Memory B cell (primary cell): ENCODE measurements around the gene SLC9A2.

ENCODE experiments used
- ATAC-seq: fragments of 150-1000 bp; cut with Tn5 transposase; 2 replicates; pipeline ENCODE4 v1.10.0; 2021; ENCODE audit warnings: low read depth, mild to moderate bottlenecking, moderate library complexity
- DNase-seq, 2 donors: peaks; one replicate each; pipeline ENCODE4 v3.0.0; 2022; ENCODE audit warnings: low spot score in 2 of 2
- H3K27ac Mint-ChIP-seq: one replicate; pipeline ENCODE4 v1.8.0; 2022; ENCODE audit warnings: mild to moderate bottlenecking, moderate library complexity, mixed read lengths
- H3K27me3 Mint-ChIP-seq: one replicate; pipeline ENCODE4 v1.8.0; 2022; ENCODE audit warnings: mixed read lengths
- H3K36me3 Mint-ChIP-seq: one replicate; pipeline ENCODE4 v1.8.0; 2022; ENCODE audit warnings: mild to moderate bottlenecking, mixed read lengths
- H3K4me1 Mint-ChIP-seq: one replicate; pipeline ENCODE4 v1.8.0; 2022; ENCODE audit warnings: mixed read lengths
- H3K4me3 Mint-ChIP-seq: one replicate; pipeline ENCODE4 v1.8.0; 2022; ENCODE audit warnings: mild to moderate bottlenecking, moderate library complexity, mixed read lengths
- H3K9me3 Mint-ChIP-seq: one replicate; pipeline ENCODE4 v1.8.0; 2022; ENCODE audit warnings: mixed read lengths

The SLC9A2 gene

GRCh38 chr2:102635317-102635716, 16.0 kb downstream of the SLC9A2 start:
- no peaks in the 10 kb centered on the region for H3K9me3 Mint-ChIP-seq
- DNase-seq = no peak
- no peak overlapping the region for H3K4me3 Mint-ChIP-seq
- H3K27ac Mint-ChIP-seq = no peak overlapping the region
- no peaks in the 10 kb centered on the region for H3K4me1 Mint-ChIP-seq
- H3K36me3 Mint-ChIP-seq = no peaks in the 10 kb centered on the region
- ATAC-seq = no peak
- peaks cover 1% of the 10 kb centered on the region for H3K27me3 Mint-ChIP-seq

GRCh38 chr2:102636283-102636907, 17.0 kb downstream of the SLC9A2 start:
- no peaks in the 10 kb centered on the region for H3K9me3 Mint-ChIP-seq
- no peaks in the 10 kb centered on the region for H3K4me1 Mint-ChIP-seq
- H3K27me3 Mint-ChIP-seq = peaks cover 7% of the 10 kb centered on the region
- H3K27ac Mint-ChIP-seq = no peak overlapping the region
- H3K36me3 Mint-ChIP-seq = no peaks in the 10 kb centered on the region
- H3K4me3 Mint-ChIP-seq = no peak overlapping the region
- DNase-seq (no peak), ATAC-seq (no peak)

DNA sequence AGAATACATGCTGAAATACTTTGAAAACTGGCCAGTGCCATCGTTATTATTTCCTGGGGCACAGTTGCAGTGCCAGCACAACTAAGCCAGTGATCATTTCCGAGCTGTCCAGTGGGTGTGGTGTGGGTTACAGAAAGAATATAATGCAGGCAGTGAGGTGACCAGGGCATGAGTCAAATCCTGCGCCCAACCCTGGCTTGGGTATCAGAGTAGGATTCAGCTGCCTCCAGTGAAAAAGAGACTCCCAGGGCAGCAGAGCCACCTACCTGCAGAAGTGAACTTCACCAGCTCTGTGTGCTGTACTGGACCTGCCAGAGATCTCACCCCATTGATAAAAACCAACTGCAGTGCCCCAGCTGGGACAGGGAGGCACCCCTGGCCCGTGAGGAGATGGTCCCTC, 18.0 kb downstream of the SLC9A2 start:
- DNase-seq = no peak
- no peak overlapping the region for H3K4me3 Mint-ChIP-seq
- no peaks in the 10 kb centered on the region for H3K4me1 Mint-ChIP-seq
- ATAC-seq = no peak
- H3K9me3 Mint-ChIP-seq = no peaks in the 10 kb centered on the region
- H3K27ac Mint-ChIP-seq = no peak overlapping the region
- H3K36me3 Mint-ChIP-seq = no peaks in the 10 kb centered on the region
- peaks cover 9% of the 10 kb centered on the region for H3K27me3 Mint-ChIP-seq

GRCh38 chr2:102639429-102639828, 20.1 kb downstream of the SLC9A2 start:
- Mint-ChIP-seq H3K9me3 (no peaks in the 10 kb centered on the region), H3K27ac (no peak overlapping the region), H3K4me3 (no peak overlapping the region), H3K27me3 (peaks cover 9% of the 10 kb centered on the region), H3K36me3 (no peaks in the 10 kb centered on the region), H3K4me1 (no peaks in the 10 kb centered on the region)
- no peak for DNase-seq
- ATAC-seq = no peak

- Mint-ChIP-seq H3K27me3 (peaks cover 12% of the 10 kb centered on the region), H3K36me3 (no peaks in the 10 kb centered on the region), H3K4me3 (no peak overlapping the region), H3K27ac (no peak overlapping the region), H3K9me3 (peaks cover 6% of the 10 kb centered on the region), H3K4me1 (no peaks in the 10 kb centered on the region)
- no peak for DNase-seq
- no peak for ATAC-seq
Measured at GRCh38 chr2:102652126-102652525, 32.8 kb downstream of the SLC9A2 start.

GRCh38 chr2:102657770-102658169, 38.4 kb downstream of the SLC9A2 start:
- H3K9me3 Mint-ChIP-seq = no peaks in the 10 kb centered on the region
- H3K4me1 Mint-ChIP-seq = no peaks in the 10 kb centered on the region
- no peak overlapping the region for H3K27ac Mint-ChIP-seq
- no peaks in the 10 kb centered on the region for H3K36me3 Mint-ChIP-seq
- ATAC-seq (no peak), DNase-seq (no peak)
- H3K27me3 Mint-ChIP-seq = peaks cover 20% of the 10 kb centered on the region
- no peak overlapping the region for H3K4me3 Mint-ChIP-seq

DNA sequence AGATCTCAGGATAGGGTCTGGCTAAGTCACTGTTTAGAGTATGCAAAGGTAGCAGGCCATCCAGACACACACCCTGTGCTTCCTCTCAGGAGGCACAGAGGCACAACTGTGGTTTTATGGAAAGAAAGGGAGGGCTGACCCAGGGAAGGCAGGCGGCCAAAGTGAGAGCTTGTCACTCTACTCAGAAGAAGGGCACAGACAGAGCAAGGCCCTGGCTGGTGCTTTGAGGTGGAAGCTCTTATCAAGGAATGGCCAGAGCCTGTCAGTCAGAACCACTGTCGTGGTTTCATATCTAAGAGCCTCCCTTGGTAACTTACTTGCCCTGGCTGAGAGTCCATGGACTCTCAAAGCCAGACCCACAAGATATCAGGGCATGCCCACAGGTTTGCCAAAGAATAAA, 40.7 kb downstream of the SLC9A2 start:
- ATAC-seq = no peak

GRCh38 chr2:102660574-102660973, 41.2 kb downstream of the SLC9A2 start:
- ATAC-seq = no peak
- no peak overlapping the region for H3K27ac Mint-ChIP-seq
- DNase-seq = no peak
- H3K4me1 Mint-ChIP-seq = no peaks in the 10 kb centered on the region
- no peaks in the 10 kb centered on the region for H3K36me3 Mint-ChIP-seq
- no peaks in the 10 kb centered on the region for H3K9me3 Mint-ChIP-seq
- peaks cover 17% of the 10 kb centered on the region for H3K27me3 Mint-ChIP-seq
- H3K4me3 Mint-ChIP-seq = no peak overlapping the region

More for the DNA sequence above, 40.7 kb downstream of the SLC9A2 start:
- Mint-ChIP-seq H3K36me3 (no peaks in the 10 kb centered on the region), H3K27ac (no peak overlapping the region), H3K4me3 (no peak overlapping the region), H3K27me3 (peaks cover 17% of the 10 kb centered on the region), H3K4me1 (no peaks in the 10 kb centered on the region), H3K9me3 (no peaks in the 10 kb centered on the region)
- DNase-seq = no peak

GRCh38 chr2:102661846-102662245, 42.5 kb downstream of the SLC9A2 start:
- Mint-ChIP-seq H3K36me3 (no peaks in the 10 kb centered on the region), H3K9me3 (no peaks in the 10 kb centered on the region), H3K4me1 (no peaks in the 10 kb centered on the region), H3K27ac (no peak overlapping the region), H3K4me3 (no peak overlapping the region), H3K27me3 (peaks cover 13% of the 10 kb centered on the region)
- ATAC-seq (no peak), DNase-seq (no peak)

GRCh38 chr2:102662833-102663232, 43.5 kb downstream of the SLC9A2 start:
- Mint-ChIP-seq H3K27ac (no peak overlapping the region), H3K9me3 (no peaks in the 10 kb centered on the region), H3K27me3 (peaks cover 13% of the 10 kb centered on the region), H3K4me1 (peaks cover 4% of the 10 kb centered on the region), H3K4me3 (no peak overlapping the region), H3K36me3 (no peaks in the 10 kb centered on the region)
- ATAC-seq (no peak), DNase-seq (no peak)

DNA sequence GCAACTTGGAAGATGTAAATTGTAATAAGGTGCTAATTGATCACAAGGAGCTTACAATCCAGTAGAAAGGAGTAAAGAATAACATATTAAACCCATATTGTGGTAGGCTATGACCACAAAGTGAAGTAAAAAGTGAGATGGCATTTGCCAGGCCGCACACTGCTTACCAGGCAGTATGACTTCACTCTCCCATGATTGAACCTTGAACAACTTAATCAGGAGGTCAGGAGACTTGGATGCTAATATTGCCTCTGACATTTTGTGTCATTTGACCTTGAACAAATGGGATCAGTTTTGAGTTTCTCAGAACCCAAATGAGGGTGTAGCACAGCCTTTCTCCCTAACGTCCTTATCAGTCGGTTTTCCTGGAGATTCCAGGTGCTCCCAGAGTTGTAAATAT, 44.0 kb downstream of the SLC9A2 start:
- ATAC-seq = no peak
- peaks cover 13% of the 10 kb centered on the region for H3K27me3 Mint-ChIP-seq
- no peak overlapping the region for H3K27ac Mint-ChIP-seq
- DNase-seq = no peak
- H3K4me1 Mint-ChIP-seq = peaks cover 4% of the 10 kb centered on the region
- no peaks in the 10 kb centered on the region for H3K36me3 Mint-ChIP-seq
- H3K9me3 Mint-ChIP-seq = no peaks in the 10 kb centered on the region
- H3K4me3 Mint-ChIP-seq = no peak overlapping the region

DNA sequence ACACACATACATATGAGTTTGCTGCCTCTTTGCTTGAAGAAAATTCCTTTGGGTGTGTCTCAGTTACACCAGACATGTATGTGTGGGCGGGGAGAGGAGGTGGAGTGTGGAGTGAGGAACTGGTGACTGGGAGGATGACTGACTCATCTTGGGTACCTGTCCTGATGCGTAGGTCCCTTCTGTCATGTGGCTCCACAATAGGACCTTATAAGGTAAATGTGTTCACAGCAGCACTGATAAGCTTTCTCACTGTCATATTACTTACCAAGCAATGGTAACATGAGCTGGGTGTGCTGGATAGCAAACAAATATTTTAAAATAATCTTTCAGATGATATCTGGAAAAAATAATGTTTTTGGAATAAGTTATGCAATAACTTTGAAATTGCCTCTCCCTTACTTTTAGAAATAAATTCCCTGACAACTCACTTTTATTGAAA, 45.1 kb downstream of the SLC9A2 start:
- ATAC-seq = no peak
- Mint-ChIP-seq H3K27me3 (peaks cover 17% of the 10 kb centered on the region), H3K9me3 (no peaks in the 10 kb centered on the region), H3K36me3 (no peaks in the 10 kb centered on the region), H3K4me3 (no peak overlapping the region), H3K4me1 (peaks cover 4% of the 10 kb centered on the region), H3K27ac (no peak overlapping the region)
- DNase-seq = no peak

- no peak for DNase-seq
- peaks cover 11% of the 10 kb centered on the region for H3K27me3 Mint-ChIP-seq
- peaks cover 4% of the 10 kb centered on the region for H3K4me1 Mint-ChIP-seq
- H3K4me3 Mint-ChIP-seq = no peak overlapping the region
- H3K27ac Mint-ChIP-seq = no peak overlapping the region
- no peak for ATAC-seq
- H3K36me3 Mint-ChIP-seq = no peaks in the 10 kb centered on the region
- H3K9me3 Mint-ChIP-seq = no peaks in the 10 kb centered on the region
Measured at GRCh38 chr2:102667072-102667471, 47.7 kb downstream of the SLC9A2 start.

DNA sequence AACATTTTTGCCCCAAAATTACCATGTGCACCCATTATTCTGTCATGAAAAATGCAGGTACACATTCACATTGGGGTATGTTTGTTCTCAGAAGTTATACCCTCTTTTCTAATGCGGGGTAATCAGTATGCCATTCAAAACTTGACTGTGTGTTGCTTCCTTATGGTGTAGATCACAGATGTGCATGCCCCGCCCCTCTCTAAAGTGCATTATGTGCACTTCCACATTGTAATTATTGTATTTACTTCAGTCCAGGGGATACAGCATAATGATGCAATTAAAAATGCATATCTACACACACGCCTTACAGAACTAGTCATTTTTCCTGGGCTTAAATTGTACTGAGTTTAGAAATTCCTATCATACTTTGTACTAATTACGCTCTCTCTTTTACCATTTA, 48.8 kb downstream of the SLC9A2 start:
- Mint-ChIP-seq H3K27me3 (peaks cover 5% of the 10 kb centered on the region), H3K27ac (no peak overlapping the region), H3K9me3 (no peaks in the 10 kb centered on the region), H3K36me3 (no peaks in the 10 kb centered on the region), H3K4me3 (no peak overlapping the region), H3K4me1 (peaks cover 7% of the 10 kb centered on the region)
- ATAC-seq (no peak), DNase-seq (no peak)

DNA sequence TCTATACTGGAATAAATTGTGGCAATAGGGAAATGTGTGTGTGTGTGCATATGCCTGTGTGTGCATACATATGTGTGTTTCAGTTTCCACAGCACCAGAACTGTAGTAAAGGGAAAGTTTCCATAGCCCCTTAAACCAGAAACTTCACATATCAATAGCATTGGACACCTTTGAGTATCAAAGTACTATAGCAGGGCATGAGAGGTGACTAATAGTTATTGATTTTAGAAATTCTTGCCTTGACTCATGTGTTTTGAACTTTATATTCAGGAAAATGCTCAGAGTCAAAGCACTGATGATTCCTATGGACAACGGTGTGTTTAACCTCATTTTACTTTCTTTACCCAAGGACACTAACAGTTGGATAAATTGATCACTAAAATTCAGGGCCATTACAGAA, 50.0 kb downstream of the SLC9A2 start:
- peaks cover 5% of the 10 kb centered on the region for H3K27me3 Mint-ChIP-seq
- no peak overlapping the region for H3K27ac Mint-ChIP-seq
- H3K9me3 Mint-ChIP-seq = no peaks in the 10 kb centered on the region
- DNase-seq (no peak), ATAC-seq (no peak)
- no peak overlapping the region for H3K4me3 Mint-ChIP-seq
- peaks cover 7% of the 10 kb centered on the region for H3K4me1 Mint-ChIP-seq
- H3K36me3 Mint-ChIP-seq = no peaks in the 10 kb centered on the region
